ENCODE measurements around the gene PCBP2.
"Not testable (repeated sequence)": the region's sequence is repeated elsewhere in the genome, so short reads cannot be mapped to it uniquely, and the experiment has no call there.

PCBP2 gene

DNA sequence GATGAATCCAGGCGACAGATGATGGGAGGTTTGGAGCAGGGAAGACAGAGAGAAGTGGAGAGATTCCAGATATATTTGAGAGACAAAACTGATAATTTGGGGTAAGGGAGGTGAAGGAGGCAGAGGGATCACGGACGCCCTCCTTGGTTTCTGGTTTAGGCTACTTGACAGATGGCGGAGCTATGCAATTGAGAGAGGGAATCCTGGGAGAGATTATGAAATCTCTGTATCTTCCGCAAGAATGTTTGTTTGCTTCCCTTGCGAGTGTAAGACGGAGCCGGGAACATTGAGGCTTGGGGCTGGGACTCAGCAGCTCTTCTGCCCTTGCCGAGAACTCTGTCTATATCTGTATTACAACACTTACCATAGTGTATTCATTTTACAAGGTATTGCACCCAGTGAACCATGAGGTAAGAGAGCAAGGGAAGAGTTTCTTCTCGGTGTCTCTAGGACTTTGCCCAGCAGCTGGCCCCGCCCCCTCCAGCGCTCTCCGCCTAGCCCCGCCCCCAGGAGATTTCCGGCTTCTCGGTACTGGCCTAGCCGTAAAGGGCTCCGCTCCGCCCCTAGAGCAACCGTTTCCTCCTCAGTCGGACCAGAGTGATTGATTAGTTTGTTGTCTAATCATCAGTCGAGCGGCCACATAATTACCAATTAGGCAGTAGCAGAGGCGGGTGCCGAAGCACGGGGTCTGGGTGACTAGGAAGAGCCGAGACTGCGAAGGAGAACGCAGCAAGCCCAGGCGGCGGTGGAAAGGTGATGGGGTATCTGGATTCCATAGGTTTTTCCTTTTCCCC is 10.7 kb upstream of the PCBP2 start, which contains the start of gene PRR13:
TSS of gene PRR13 (plus strand) at position 695 of the 794 bp plus-strand sequence. CDS start 981 bp downstream, outside the sequence.
- peak; percentile 96 for DNase-seq

- DNase-seq: no peak
These were observed 7.9 kb upstream of the PCBP2 start for GRCh38 chr12:53443955-53444354.

GRCh38 chr12:53444593-53445325 is 7.1 kb upstream of the PCBP2 start:
- DNase-seq: not testable (repeated sequence)

DNA sequence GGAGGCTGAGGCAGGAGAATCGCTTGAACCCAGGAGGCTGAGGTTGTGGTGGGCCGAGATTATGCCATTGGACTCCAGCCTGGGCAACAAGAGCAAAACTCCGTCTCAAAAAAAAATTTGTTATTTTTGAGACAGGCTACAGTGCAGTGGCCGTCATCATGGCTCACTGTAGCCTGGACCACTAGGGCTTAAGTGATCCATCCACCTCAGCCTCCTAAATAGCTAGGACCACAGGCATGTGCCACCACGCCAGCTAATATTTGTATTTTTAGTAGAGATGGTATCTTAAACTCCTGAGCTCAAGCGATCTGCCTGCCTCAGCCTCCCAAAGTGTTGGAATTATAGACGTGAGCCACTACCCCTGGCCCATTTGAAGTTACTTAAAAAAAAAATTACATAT is 966 bp upstream of the PCBP2 start:
- DNase-seq: no peak

GRCh38 chr12:53452159-53453077 is 516 bp downstream of the PCBP2 start:
- peak; percentile 71 for DNase-seq

DNA sequence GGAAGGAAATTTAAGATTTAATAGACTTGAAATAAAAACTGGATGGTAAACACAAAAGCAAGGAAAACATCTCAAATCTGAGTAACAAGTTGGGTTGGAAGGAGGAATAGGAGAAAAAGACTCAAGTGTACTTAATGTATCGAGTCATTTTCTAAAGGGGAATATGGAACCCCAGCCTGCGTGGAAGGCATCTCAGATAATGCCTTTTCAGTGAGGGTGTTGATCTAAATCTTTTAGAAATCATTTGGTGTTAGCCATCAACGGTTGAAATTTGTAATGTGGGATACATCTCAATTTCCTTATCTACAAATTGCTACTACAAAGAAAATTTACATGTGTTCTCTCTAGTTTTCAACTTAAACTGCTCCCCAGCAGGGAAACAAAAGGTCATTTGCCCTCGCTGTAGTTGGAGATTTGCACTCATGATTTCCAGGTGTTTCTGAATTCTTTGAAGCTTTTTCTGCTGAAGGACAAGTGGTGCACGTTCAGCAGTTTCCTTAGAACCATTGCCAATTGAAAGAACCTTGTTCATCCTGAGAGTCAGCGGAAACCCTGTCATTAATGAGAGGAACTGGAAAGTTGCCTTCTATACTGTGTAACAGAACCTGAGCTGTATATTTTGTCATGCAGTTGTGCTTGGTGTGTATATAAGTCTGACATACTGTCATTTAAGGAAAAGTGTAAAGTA is 2.2 kb downstream of the PCBP2 start:
- DNase-seq: no peak

DNA sequence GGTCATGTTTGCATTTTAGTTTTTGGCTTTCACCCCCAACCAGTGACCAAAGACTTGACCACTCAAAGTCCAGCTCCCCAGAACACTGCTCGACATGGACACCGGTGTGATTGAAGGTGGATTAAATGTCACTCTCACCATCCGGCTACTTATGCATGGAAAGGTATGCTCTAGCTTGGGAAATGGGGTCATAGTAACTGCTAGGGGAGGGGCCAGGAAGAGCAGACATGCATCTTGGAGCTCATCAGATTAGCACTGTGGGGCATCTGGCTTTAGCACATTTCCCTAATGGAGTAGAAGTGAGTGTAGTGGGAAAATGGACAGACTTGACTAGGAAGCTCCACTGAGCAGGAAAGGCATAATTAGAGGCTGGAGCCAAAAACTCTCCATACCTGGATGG is 2.8 kb downstream of the PCBP2 start:
- DNase-seq: no peak

GRCh38 chr12:53456654-53457366 is 4.9 kb downstream of the PCBP2 start:
- DNase-seq: no peak

GRCh38 chr12:53459097-53459496 is 7.2 kb downstream of the PCBP2 start:
- DNase-seq: no peak

DNA sequence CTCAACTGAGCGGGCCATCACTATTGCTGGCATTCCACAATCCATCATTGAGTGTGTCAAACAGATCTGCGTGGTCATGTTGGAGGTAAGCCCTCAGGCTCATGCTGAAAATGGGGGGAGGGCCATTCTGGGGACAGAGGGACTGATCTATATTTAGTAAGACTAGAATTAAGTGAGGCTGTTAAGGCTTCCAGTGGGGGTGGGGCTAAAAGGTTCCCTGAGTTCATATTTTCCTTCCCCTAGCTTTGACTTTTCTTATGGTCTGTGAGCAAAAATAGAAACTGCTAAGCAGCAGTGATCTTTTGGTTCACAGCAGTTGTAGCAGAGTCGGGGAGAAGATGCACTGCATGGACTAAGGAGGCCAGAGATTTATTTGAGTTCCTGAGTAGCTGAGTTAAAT is 9.2 kb downstream of the PCBP2 start:
- no peak for DNase-seq

DNA sequence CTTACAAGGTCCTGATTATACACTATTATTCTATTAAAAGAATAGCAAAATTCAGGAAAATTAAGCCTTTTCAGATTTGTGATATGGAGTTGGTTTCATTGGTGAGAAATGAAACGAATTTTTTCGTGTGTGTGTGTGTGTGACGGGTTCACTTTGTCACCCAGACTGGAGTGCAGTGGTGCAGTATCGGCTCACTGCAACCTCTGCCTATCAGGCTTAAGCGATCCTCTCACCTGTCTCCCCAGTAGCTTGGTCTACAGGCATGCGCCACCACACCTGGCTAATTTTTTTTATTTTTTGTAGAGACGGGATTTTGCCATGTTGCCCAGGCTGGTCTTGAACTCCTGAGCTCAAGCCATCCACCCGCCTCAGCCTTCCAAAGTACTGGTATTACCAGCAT is 9.7 kb downstream of the PCBP2 start:
- no peak for DNase-seq

DNA sequence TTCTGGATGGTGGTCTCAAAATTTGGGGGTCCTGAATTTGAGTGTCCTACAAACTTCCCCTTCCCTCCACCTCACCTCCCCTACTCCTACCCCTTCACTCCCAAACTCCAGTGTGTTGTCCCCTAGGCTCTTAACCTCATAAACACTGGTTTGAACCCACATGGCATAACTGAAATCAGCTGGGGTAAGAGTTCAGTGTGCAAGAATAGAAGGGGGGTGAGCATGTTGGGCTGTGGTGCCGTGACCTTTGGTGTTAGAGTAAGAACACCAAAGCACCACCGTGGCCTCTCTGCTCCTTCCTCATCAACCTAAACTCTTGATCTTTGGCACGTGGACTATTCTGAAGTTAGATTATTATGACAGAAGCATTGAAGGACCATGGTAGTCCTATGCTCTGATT is 11.0 kb downstream of the PCBP2 start:
- no peak for DNase-seq

GRCh38 chr12:53463802-53464560 is 12.1 kb downstream of the PCBP2 start:
- DNase-seq: no peak

DNA sequence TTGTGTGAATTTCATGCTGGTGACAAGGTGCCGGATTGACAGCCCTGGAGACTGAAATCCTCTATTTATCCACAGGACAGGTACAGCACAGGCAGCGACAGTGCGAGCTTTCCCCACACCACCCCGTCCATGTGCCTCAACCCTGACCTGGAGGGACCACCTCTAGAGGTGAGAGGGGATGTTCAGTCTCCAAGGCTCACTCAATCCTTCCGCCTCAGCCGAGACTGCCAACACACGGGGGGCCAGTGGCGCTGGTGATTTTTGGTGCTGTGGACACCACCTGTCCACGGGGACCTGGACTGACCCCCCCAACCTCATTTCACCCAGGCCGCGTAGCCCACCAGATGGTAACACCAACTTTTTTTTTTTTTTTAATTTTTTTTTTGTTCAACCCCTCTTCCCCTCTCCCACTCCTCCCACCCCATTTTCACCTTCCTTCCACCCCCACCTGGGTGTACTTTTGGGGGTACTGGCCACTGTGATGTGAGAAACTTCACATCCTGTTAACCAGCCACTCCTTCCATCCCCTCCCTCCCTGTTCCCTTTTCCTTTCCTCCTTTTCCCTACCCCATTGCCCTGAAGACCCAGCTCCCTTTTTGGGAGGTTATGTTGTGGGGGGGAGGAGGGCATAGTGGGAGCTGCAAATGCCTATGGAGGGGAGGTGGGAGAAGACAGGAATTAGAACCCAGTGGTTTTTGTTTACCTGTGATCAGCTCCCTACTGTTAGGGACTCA is 12.9 kb downstream of the PCBP2 start:
- no peak for DNase-seq

DNA sequence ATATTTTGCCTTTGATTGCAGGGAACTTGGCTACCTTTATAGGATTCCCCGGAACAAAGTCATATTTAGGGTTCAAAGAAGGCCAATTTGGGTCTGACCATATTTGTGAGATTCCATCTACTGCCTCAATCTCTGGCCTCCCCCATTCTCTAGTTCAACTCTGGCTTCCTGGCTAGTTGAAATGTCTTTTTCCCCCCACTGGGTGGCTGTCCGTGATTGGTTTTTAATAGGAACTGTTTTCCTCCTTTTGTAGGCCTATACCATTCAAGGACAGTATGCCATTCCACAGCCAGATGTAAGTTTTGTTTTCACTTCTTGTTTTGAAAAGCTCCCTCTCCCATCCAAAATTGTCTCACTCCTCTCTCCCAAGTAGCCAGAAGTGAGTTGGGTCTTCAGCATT is 13.8 kb downstream of the PCBP2 start:
- DNase-seq: no peak

- DNase-seq: no peak
These were observed 14.7 kb downstream of the PCBP2 start for GRCh38 chr12:53466640-53467039.

- no peak for DNase-seq
These were observed 15.2 kb downstream of the PCBP2 start for GRCh38 chr12:53467082-53467481.

GRCh38 chr12:53467880-53468279 is 16.0 kb downstream of the PCBP2 start:
- no peak for DNase-seq

- no peak for DNase-seq
These were observed 16.4 kb downstream of the PCBP2 start for GRCh38 chr12:53468282-53468681.

DNA sequence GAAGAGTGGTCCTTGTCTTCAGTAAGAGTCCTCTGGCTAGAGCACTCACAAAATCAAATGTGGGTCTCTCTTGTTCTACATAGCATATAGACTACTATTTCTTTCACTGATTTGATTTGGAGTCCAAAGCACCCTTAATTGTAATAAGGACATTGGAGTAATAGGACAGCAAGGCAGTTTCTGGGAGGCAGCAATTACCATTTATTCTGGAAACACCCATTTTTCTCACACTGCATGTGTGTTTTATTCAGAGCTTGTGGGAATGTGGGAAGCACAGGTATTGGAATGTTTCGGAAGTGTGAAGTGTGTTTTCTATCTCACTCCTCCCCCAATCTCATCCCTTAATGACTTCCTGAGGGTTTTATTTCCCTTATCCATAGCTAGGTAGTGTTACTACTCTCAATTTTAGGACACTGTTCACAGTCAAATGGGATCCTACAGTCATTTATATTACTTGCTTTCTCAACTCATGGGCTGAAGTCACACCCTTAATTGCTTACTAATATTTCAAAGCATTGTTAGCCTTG is 20.2 kb downstream of the PCBP2 start:
- no peak for DNase-seq

All from activated CD4-positive, alpha-beta T cell treated with anti-CD3 and anti-CD28 coated beads for 1 hour (primary cell).